Endothelial cell of umbilical vein (primary cell): ENCODE data around the gene RAB11B. TPM values are rescaled to one million over a fixed set of nuclear protein-coding genes. Genes with fewer than 3 reads are reported as not detected.

Experiments
- BruUV-seq: library from RNA; stranded (reverse); fragments of 400-500 nt; replicated peaks from 2 replicates; lab custom pipeline; 2021; lab: Mats Ljungman, UMichigan
- CTCF ChIA-PET: fragments of 300-600, 350-600 bp; sonication (Branson Sonifier 250); formaldehyde crosslinking; loops from one replicate; lab custom pipeline; 2021; ENCODE audit warnings: antibody characterized with exemption, inconsistent platforms; lab: Charles Lee
- POLR2A ChIA-PET: fragments of 300-600, 350-600 bp; sonication (Branson Sonifier 250); formaldehyde crosslinking; loops from one replicate; lab custom pipeline; 2021; ENCODE audit warnings: antibody characterized with exemption, inconsistent platforms; lab: Charles Lee
- DNase-seq: peaks from one replicate; pipeline ENCODE4 v3.0.0-alpha.2; 2011; ENCODE audit warnings: low read depth, low spot score
- FAIRE-seq: peaks from 2 replicates; lab custom pipeline; 2011; peaks lifted over from hg19 to GRCh38; lab: Jason Lieb, UNC
- H2AFZ ChIP-seq: 2 replicates; pipeline ENCODE4 v1.6.0; 2012; ENCODE audit warnings: low read depth, low read length, control low read depth, inconsistent platforms
- H3K27ac ChIP-seq: 2 replicates; pipeline ENCODE4 v1.5.1; 2011; ENCODE audit warnings: low read depth, mild to moderate bottlenecking, control low read depth, low read length, moderate library complexity; ENCODE audit not compliant: insufficient read depth
- H3K27me3 ChIP-seq, 2 experiments: 2 replicates each; pipeline versions ENCODE4 v1.6.0 to v1.6.1; 2011; ENCODE audit warnings: low read length in 2 of 2, mixed read lengths in 1 of 2; ENCODE audit not compliant: control insufficient read depth in 2 of 2, insufficient read depth in 2 of 2
- H3K36me3 ChIP-seq, 2 experiments: 2 replicates in 1 of 2; 3 replicates in 1 of 2; pipeline ENCODE4 v1.5.1; 2011; ENCODE audit warnings: low read length in 2 of 2, mild to moderate bottlenecking in 1 of 2, moderate library complexity in 1 of 2; ENCODE audit not compliant: control insufficient read depth in 2 of 2, insufficient read depth in 2 of 2; ENCODE audit errors: extremely low read depth in 1 of 2
- H3K4me1 ChIP-seq: 3 replicates; pipeline ENCODE4 v1.5.1; 2011; ENCODE audit warnings: mild to moderate bottlenecking, low read length; ENCODE audit not compliant: control insufficient read depth, insufficient read depth; ENCODE audit errors: extremely low read depth
- H3K4me2 ChIP-seq: 2 replicates; pipeline ENCODE4 v1.6.1; 2011; ENCODE audit warnings: low read length, control low read depth, mixed read lengths; ENCODE audit not compliant: insufficient read depth
- H3K4me3 ChIP-seq, 3 experiments: fragments of 200-600 bp in 1 of 3; sonication (generic), shearing (Covaris generic) in 1 of 3; replicated peaks in 1 of 3; 2 replicates each; pipeline ENCODE4 v1.5.1; 2011 to 2016; ENCODE audit warnings: control low read depth in 3 of 3, low read length in 3 of 3, mild to moderate bottlenecking in 2 of 3, inconsistent platforms in 1 of 3, low read depth in 1 of 3, moderate library complexity in 1 of 3; ENCODE audit not compliant: insufficient read depth in 1 of 3
- H3K79me2 ChIP-seq: 2 replicates; pipeline ENCODE4 v1.6.0; 2012; ENCODE audit warnings: low read length, inconsistent platforms; ENCODE audit not compliant: control insufficient read depth, insufficient read depth
- H3K9ac ChIP-seq: replicated peaks from 2 replicates; pipeline ENCODE3; 2011; ENCODE audit warnings: low read length, control low read depth; ENCODE audit not compliant: insufficient read depth; ENCODE audit errors: extremely low read depth
- H3K9me1 ChIP-seq: replicated peaks from 3 replicates; pipeline ENCODE4 v1.6.0; 2011; ENCODE audit warnings: mild to moderate bottlenecking, low read length; ENCODE audit not compliant: control insufficient read depth, insufficient read depth; ENCODE audit errors: extremely low read depth
- H3K9me3 ChIP-seq: replicated peaks from 2 replicates; pipeline ENCODE4 v1.5.1; 2012; ENCODE audit warnings: low read length, inconsistent platforms; ENCODE audit not compliant: control insufficient read depth, insufficient read depth
- H4K20me1 ChIP-seq: replicated peaks from 2 replicates; pipeline ENCODE3; 2011; ENCODE audit warnings: mild to moderate bottlenecking, low read length; ENCODE audit not compliant: control insufficient read depth, insufficient read depth; ENCODE audit errors: extremely low read depth
- CTCF ChIP-seq, 2 donors: IDR thresholded peaks; 1 replicate in 1 of 2; 2 replicates in 1 of 2; pipeline ENCODE4 v1.5.1; 2011; ENCODE audit warnings: low read length in 2 of 2, mild to moderate bottlenecking in 2 of 2, moderate library complexity in 2 of 2, control low read depth in 1 of 2, inconsistent platforms in 1 of 2, low read depth in 1 of 2; ENCODE audit not compliant: insufficient read depth in 1 of 2; ENCODE audit errors: extremely low read depth in 1 of 2
- FOS ChIP-seq: IDR thresholded peaks from 2 replicates; pipeline ENCODE4 v1.6.1; 2011; ENCODE audit warnings: mild to moderate bottlenecking, low read length, moderate library complexity, borderline replicate concordance; ENCODE audit not compliant: insufficient read depth
- MAX ChIP-seq: IDR thresholded peaks from 2 replicates; pipeline ENCODE4 v1.6.1; 2011; ENCODE audit not compliant: insufficient read depth, insufficient read length
- MYC ChIP-seq: IDR thresholded peaks from one replicate; pipeline ENCODE4 v1.6.1; 2011; ENCODE audit warnings: mild to moderate bottlenecking, low read depth, low read length
- POLR2AphosphoS5 ChIP-seq: IDR thresholded peaks from 2 replicates; pipeline ENCODE4 v1.6.1; 2012; ENCODE audit warnings: low read depth, mild to moderate bottlenecking, control low read depth, low read length, moderate library complexity; ENCODE audit not compliant: insufficient read depth
- dilution Hi-C: fragments of 300-500 bp; cut with MboI; formaldehyde crosslinking; loops from one replicate; pipeline ENCODE4 v1.15.0; 2019; ENCODE audit warnings: low sequenced_read_pairs; ENCODE audit not compliant: extremely low pct_ligation_motif_present
- intact Hi-C: fragments of 100-400 bp; cut with micrococcal nuclease; formaldehyde crosslinking; loops from one replicate; pipeline ENCODE4 v1.10.0; 2022
- polyA plus RNA-seq, 4 experiments: library from polyadenylated mRNA; depleted of rRNA in 3 of 4; stranded (reverse) in 3 of 4; unstranded in 1 of 4; fragments of >200 nt; gene quantifications; 2 replicates each; pipeline versions ENCODE4 v1.2.1 to v1.2.3, GENCODE V29; 2011 to 2012; ENCODE audit warnings: missing spikeins in 1 of 4
- total RNA-seq: library from RNA; stranded (reverse); gene quantifications from 2 replicates; pipeline ENCODE4 v1.2.3, GENCODE V29; 2021

The RAB11B gene
- total and polyA plus RNA-seq, 2 donors (not counting 3 experiments of a cell fraction or from before 2014, with no cell fraction given), result 74.1 to 99.8 TPM

GRCh38 chr19:8396185-8396562 lies 6.0 kb downstream of the RAB11B start:
- intact Hi-C loops, result loop anchor here (1.0 kb wide), 1 partner anchor 42 kb away; no protein-coding TSS in a partner anchor

GRCh38 chr19:8396563-8397203 lies 6.5 kb downstream of the RAB11B start:
- POLR2A ChIA-PET, result interaction anchor here (1.0 kb wide), 1 partner anchor 43 kb away, joined by 4 read pairs; no protein-coding TSS in a partner anchor
- Histone ChIP-seq H3K9ac (no peak overlapping the region), H2AFZ (no peak overlapping the region), H3K4me2 (no peak overlapping the region), H3K79me2 (peaks cover 53% of the 10 kb centered on the region), H3K9me3 (no peaks in the 10 kb centered on the region), H3K4me1 (peaks cover 28% of the 10 kb centered on the region), H4K20me1 (no peaks in the 10 kb centered on the region), H3K4me3 (no peak overlapping the region), H3K9me1 (no peaks in the 10 kb centered on the region), H3K27me3 (no peaks in the 10 kb centered on the region), H3K36me3 (peaks cover 0 to 8% of the 10 kb centered on the region in 2 experiments), H3K27ac (peak overlapping the region; percentile 23)
- TF ChIP-seq POLR2AphosphoS5, result peak; percentile 52
- TF ChIP-seq CTCF (IDR thresholded peaks at IDR 0.05; ENCODE audit: extremely low read depth in 1 of 2, insufficient read depth in 1 of 2, low read depth in 1 of 2, low read length in 2 of 2), result peak; percentile 75 to 91
- TF ChIP-seq FOS, result no peak
- FAIRE-seq (peak; percentile 89), DNase-seq (peak; percentile 74)
- BruUV-seq, result no TSS peak
- intact Hi-C loops (loop anchor here (1.0 kb wide), 1 partner anchor 42 kb away; no protein-coding TSS in a partner anchor), dilution Hi-C loops (no loop called here)
- CTCF ChIA-PET, result interaction anchor here (0.9 to 4.0 kb wide), 6 partner anchors 16 to 49 kb away, joined by 3 to 79 read pairs (median 10); partner anchors contain the start of genes ANGPTL4 and MARCHF2

More at GRCh38 chr19:8396185-8396562, 6.0 kb downstream of the RAB11B start:
- no peak for FAIRE-seq
- H4K20me1 ChIP-seq, result no peaks in the 10 kb centered on the region
- CTCF ChIA-PET, result interaction anchor here (0.6 to 2.9 kb wide), 4 partner anchors 28 to 52 kb away, joined by 3 to 52 read pairs (median 12); no protein-coding TSS in a partner anchor
- no peak overlapping the region for H3K4me2 ChIP-seq
- peaks cover 58% of the 10 kb centered on the region for H3K79me2 ChIP-seq
- no peak overlapping the region for H3K9ac ChIP-seq
- no peak overlapping the region for H2AFZ ChIP-seq
- no peak for DNase-seq
- H3K36me3 ChIP-seq, result peaks cover 0 to 8% of the 10 kb centered on the region in 2 experiments
- H3K27me3 ChIP-seq, result no peaks in the 10 kb centered on the region
- TF ChIP-seq MYC, result no peak
- no peak for TF ChIP-seq MAX
- H3K4me1 ChIP-seq, result peaks cover 29% of the 10 kb centered on the region
- no peaks in the 10 kb centered on the region for H3K9me3 ChIP-seq
- H3K9me1 ChIP-seq, result no peaks in the 10 kb centered on the region
- POLR2A ChIA-PET, result interaction anchor here (1.0 kb wide), 1 partner anchor 42 kb away, joined by 4 read pairs; no protein-coding TSS in a partner anchor
- BruUV-seq, result no TSS peak
- H3K27ac ChIP-seq, result peak overlapping the region; percentile 23
- dilution Hi-C loops, result no loop called here
- H3K4me3 ChIP-seq, result no peak overlapping the region
